HL-60 (cell line): ENCODE data around the gene FLRT2.

ENCODE experiments used
- CTCF ChIP-seq: IDR thresholded peaks from one replicate; pipeline ENCODE4 v1.5.1; 2011; ENCODE audit warnings: low read length, control low read depth, inconsistent platforms; ENCODE audit not compliant: insufficient read depth
- GABPA ChIP-seq: IDR thresholded peaks from 2 replicates; pipeline ENCODE4 v1.6.1; 2012; ENCODE audit warnings: low read depth
- POLR2AphosphoS5 ChIP-seq: IDR thresholded peaks from 2 replicates; pipeline ENCODE4 v1.6.1; 2012; ENCODE audit warnings: low read depth

GRCh38 chr14:85594217-85594616 lies 64.3 kb downstream of the FLRT2 start:
- no peak for TF ChIP-seq GABPA
- no peak for TF ChIP-seq CTCF
- no peak for TF ChIP-seq POLR2AphosphoS5
